ENCODE measurements around the gene FARP2. TPM values are rescaled to one million over a fixed set of nuclear protein-coding genes. Genes with fewer than 3 reads are reported as not detected.

Gene FARP2
- total and polyA plus RNA-seq, 10 of the 15 experiments (the other 5 are each of a cell fraction or from before 2014, with no cell fraction given), result 5.5 to 67.5 (median 36.8) TPM

- peaks cover 5 to 14% of the 10 kb centered on the region in 2 experiments; a peak in 3 of 4 replicates for H3K36me3 ChIP-seq (ENCODE audit: control insufficient read depth in 2 of 2, insufficient read depth in 2 of 2, low read length in 1 of 2)
- no peaks in the 10 kb centered on the region for H3K79me2 ChIP-seq (ENCODE audit: control insufficient read depth, insufficient read depth, low read length)
- H3K4me2 ChIP-seq (ENCODE audit: control insufficient read depth, insufficient read depth), result no peak overlapping the region
- no TSS peak for BruUV-seq (replicated peaks)
- no peak overlapping the region for H2AFZ ChIP-seq (ENCODE audit: control insufficient read depth, low read depth, low read length)
- 94% methylated on average over 2 of the region's 3 CpGs for WGBS (ENCODE audit: insufficient coverage, insufficient replicate concordance, low lambda C conversion rate, missing lambda C conversion rate)
- intact Hi-C loops (cut with micrococcal nuclease; ENCODE audit: unreplicated experiment), result no loop called here
- H3K9me3 ChIP-seq (replicated peaks; ENCODE audit: control insufficient read depth, insufficient read depth, low read length), result peaks cover 4% of the 10 kb centered on the region
- no peak for FAIRE-seq
- no peaks in the 10 kb centered on the region for H3K27me3 ChIP-seq (replicated peaks in 1 of 2; ENCODE audit: control insufficient read depth in 2 of 2, insufficient read depth in 2 of 2, low read length in 1 of 2)
- no peaks in the 10 kb centered on the region for H4K20me1 ChIP-seq (ENCODE audit: control insufficient read depth, insufficient read depth)
- POLR2A ChIA-PET, result interaction anchor here (0.8 kb wide), 1 partner anchor 12 kb away, joined by 5 read pairs; no protein-coding TSS in a partner anchor
- CTCF ChIA-PET, result interaction anchor here (0.7 kb wide), 1 partner anchor 348 kb away, joined by 3 read pairs; no protein-coding TSS in a partner anchor
- H3K27ac ChIP-seq (ENCODE audit: control insufficient read depth, insufficient read depth), result no peak overlapping the region
- ATAC-seq, result no peak
- no peak overlapping the region for H3K4me3 ChIP-seq
- in situ Hi-C loops (cut with MboI), result no loop called here
- SMC1A ChIA-PET (ENCODE audit: uncharacterized antibody, unreplicated experiment), result interaction anchor here (0.6 kb wide), 1 partner anchor 181 kb away, joined by 3 read pairs; no protein-coding TSS in a partner anchor
- DNase-seq (ENCODE audit: low read depth, low spot score), result no peak
- H3K9ac ChIP-seq (ENCODE audit: control insufficient read depth, insufficient read depth, low read length), result no peak overlapping the region
- TF ChIP-seq, protein P1, sequence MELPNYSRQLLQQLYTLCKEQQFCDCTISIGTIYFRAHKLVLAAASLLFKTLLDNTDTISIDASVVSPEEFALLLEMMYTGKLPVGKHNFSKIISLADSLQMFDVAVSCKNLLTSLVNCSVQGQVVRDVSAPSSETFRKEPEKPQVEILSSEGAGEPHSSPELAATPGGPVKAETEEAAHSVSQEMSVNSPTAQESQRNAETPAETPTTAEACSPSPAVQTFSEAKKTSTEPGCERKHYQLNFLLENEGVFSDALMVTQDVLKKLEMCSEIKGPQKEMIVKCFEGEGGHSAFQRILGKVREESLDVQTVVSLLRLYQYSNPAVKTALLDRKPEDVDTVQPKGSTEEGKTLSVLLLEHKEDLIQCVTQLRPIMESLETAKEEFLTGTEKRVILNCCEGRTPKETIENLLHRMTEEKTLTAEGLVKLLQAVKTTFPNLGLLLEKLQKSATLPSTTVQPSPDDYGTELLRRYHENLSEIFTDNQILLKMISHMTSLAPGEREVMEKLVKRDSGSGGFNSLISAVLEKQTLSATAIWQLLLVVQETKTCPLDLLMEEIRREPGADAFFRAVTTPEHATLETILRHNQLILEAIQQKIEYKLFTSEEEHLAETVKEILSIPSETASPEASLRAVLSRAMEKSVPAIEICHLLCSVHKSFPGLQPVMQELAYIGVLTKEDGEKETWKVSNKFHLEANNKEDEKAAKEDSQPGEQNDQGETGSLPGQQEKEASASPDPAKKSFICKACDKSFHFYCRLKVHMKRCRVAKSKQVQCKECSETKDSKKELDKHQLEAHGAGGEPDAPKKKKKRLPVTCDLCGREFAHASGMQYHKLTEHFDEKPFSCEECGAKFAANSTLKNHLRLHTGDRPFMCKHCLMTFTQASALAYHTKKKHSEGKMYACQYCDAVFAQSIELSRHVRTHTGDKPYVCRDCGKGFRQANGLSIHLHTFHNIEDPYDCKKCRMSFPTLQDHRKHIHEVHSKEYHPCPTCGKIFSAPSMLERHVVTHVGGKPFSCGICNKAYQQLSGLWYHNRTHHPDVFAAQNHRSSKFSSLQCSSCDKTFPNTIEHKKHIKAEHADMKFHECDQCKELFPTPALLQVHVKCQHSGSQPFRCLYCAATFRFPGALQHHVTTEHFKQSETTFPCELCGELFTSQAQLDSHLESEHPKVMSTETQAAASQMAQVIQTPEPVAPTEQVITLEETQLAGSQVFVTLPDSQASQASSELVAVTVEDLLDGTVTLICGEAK (IDR thresholded peaks at IDR 0.05; ENCODE audit: borderline replicate concordance), result no peak
- TF ChIP-seq SMAD5 (IDR thresholded peaks at IDR 0.05; ENCODE audit: low read depth), result no peak
- no peak for TF ChIP-seq POU2F2 (IDR thresholded peaks at IDR 0.05; ENCODE audit: borderline replicate concordance, low read depth, low read length)
- no peak for TF ChIP-seq ZZZ3 (IDR thresholded peaks at IDR 0.05; ENCODE audit: control insufficient read depth, insufficient read length, low read depth)
- no peak for TF ChIP-seq HCFC1 (IDR thresholded peaks at IDR 0.05; ENCODE audit: low read length)
- H3K4me1 ChIP-seq (ENCODE audit: control insufficient read depth, insufficient read depth, low read length), result no peaks in the 10 kb centered on the region
- RAD21 ChIA-PET (ENCODE audit: unreplicated experiment), result interaction anchor here (0.6 kb wide), 1 partner anchor 180 kb away, joined by 3 read pairs; no protein-coding TSS in a partner anchor
Observed at GRCh38 chr2:241425368-241425767, 69.3 kb downstream of the FARP2 start.

All from GM12878 (cell line).